Muscle of leg (tissue), 11 donors: ENCODE results near the gene EEA1. TPM values are rescaled to one million over a fixed set of nuclear protein-coding genes. Genes with fewer than 3 reads are reported as not detected.

Experiments
- DNase-seq: peaks from one replicate; pipeline ENCODE4 v3.0.0; 2013
- H3K27ac ChIP-seq: one replicate; pipeline ENCODE4 v1.5.1; 2013; ENCODE audit warnings: mild to moderate bottlenecking, low read length, control low read depth
- H3K27me3 ChIP-seq: one replicate; pipeline ENCODE4 v1.6.1; 2013; ENCODE audit warnings: low read length; ENCODE audit not compliant: control insufficient read depth, insufficient read depth
- H3K36me3 ChIP-seq: one replicate; pipeline ENCODE4 v1.6.1; 2013; ENCODE audit warnings: low read length; ENCODE audit not compliant: control insufficient read depth, insufficient read depth
- H3K4me1 ChIP-seq: one replicate; pipeline ENCODE4 v1.6.1; 2013; ENCODE audit warnings: low read length; ENCODE audit not compliant: control insufficient read depth, insufficient read depth
- H3K4me3 ChIP-seq: one replicate; pipeline ENCODE4 v1.5.1; 2013; ENCODE audit warnings: low read length, control low read depth
- H3K9me3 ChIP-seq: replicated peaks from 2 replicates; pipeline ENCODE4 v1.6.1; 2013; ENCODE audit warnings: low read depth, low read length; ENCODE audit not compliant: control insufficient read depth
- WGBS: methylation state at CpG from one replicate; pipeline ENCODE4 v1.1.5; 2013; ENCODE audit warnings: missing lambda C conversion rate; ENCODE audit not compliant: insufficient coverage; 5-methylcytosine and 5-hydroxymethylcytosine counted together
- polyA plus RNA-seq, 8 donors: library from polyadenylated mRNA; unstranded; fragments of 120-200 nt; gene quantifications; one replicate each; pipeline versions ENCODE4 v1.2.1 to v1.2.3, GENCODE V29; 2013; ENCODE audit warnings: inconsistent platforms in 1 of 8, low replicate concordance in 1 of 8; ENCODE audit not compliant: insufficient read length in 8 of 8, insufficient read depth in 1 of 8
- total RNA-seq: library from RNA; stranded (reverse); fragments of 120-200 nt; gene quantifications from one replicate; pipeline ENCODE4 v1.2.4, GENCODE V29; 2013

EEA1 gene
- total and polyA plus RNA-seq, 9 donors, result 11.6 to 24.7 (median 20.7) TPM

DNA sequence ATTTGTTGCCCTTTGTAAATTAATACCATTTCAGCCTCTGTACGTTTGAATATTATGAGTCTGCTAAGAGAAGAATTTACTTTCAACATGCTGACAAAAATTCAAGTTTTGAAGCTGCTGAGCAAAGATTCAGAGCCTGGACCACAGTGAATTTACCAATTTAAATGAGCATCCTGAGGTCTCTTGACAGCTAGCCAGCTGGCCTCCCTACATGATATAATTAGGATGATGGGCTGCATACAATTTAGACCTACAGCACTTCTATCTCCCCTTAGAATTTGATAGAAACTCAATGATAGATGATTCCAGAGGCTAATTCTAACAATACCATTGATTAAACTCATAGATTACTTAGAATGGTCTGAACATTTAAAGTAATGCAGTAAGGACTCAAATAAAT lies 10.0 kb upstream of the EEA1 start:
- no peaks in the 10 kb centered on the region for H3K9me3 ChIP-seq
- no peaks in the 10 kb centered on the region for H3K4me1 ChIP-seq
- H3K36me3 ChIP-seq, result no peaks in the 10 kb centered on the region
- H3K27me3 ChIP-seq, result no peaks in the 10 kb centered on the region
- DNase-seq, result no peak
- H3K4me3 ChIP-seq, result no peak overlapping the region
- H3K27ac ChIP-seq, result no peak overlapping the region
- WGBS, result no CpG with 5 or more reads among the region's 1 CpG

DNA sequence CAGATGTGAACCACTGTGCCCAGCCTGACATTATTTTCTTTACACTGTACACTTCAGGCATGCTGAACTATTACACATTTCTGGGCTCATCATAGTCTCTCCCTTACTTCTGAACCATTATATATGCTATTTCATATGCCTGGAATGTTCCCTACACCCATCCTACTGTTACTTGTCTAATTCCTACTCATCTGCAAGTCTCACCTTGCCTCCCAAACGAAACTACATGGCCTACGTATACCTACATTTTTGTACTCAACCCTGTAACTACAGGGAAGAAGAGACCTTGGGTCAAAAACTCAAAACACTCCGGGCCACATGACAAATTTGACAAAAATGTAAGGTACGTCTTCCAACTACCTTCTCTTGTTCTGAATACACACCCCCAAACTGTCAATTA lies 9.5 kb upstream of the EEA1 start:
- Histone ChIP-seq H3K36me3 (no peaks in the 10 kb centered on the region), H3K4me1 (no peaks in the 10 kb centered on the region), H3K27me3 (no peaks in the 10 kb centered on the region), H3K4me3 (no peak overlapping the region), H3K9me3 (no peaks in the 10 kb centered on the region), H3K27ac (no peak overlapping the region)
- WGBS, result 69% methylated on average over 2 of the region's 4 CpGs
- DNase-seq, result no peak

DNA sequence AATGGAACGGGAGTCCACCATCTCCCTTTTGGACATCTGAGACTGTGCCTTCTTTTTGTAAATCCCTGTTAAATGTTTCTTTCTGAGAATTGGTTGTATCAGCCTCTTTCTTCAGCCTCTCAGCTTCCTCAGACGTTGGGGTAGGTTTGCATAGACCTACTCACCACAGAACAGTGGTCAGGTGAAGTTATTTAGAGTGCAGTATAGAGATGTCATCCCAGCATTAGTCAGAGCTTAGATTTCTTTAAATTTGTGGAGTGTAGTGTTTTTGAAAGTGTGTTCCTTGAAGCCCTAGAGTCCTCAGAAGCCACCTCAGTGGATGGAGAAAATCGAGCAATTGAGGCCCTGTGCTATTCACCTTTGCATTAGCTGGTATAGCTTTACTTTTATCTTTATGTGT lies 8.9 kb upstream of the EEA1 start:
- no peak overlapping the region for H3K4me3 ChIP-seq
- H3K27me3 ChIP-seq, result no peaks in the 10 kb centered on the region
- no peaks in the 10 kb centered on the region for H3K36me3 ChIP-seq
- H3K9me3 ChIP-seq, result no peaks in the 10 kb centered on the region
- no peak overlapping the region for H3K27ac ChIP-seq
- no peak for DNase-seq
- WGBS, result no CpG with 5 or more reads among the region's 3 CpGs
- no peaks in the 10 kb centered on the region for H3K4me1 ChIP-seq

DNA sequence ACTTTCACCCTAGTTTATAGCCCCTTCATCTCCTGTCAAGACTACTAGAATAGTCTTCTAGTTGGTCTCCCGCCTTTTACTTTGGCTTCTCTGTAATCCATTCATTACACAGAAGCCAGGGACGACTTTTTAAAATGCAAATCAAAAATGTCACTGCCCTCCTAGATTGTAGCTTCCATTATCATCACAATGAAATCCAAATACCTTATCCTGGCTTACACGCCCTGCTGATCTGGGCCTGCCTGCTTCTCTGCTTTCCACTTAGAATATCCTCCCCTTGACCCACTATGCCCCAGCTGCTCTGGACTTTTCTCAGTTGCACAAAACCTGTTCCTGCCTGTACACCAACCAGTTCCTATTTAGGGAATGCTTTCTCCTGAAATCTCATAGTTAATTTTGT lies 4.5 kb upstream of the EEA1 start:
- no peak for DNase-seq
- H3K9me3 ChIP-seq, result no peaks in the 10 kb centered on the region
- WGBS, result 70% methylated on average over 3 of the region's 3 CpGs
- no peaks in the 10 kb centered on the region for H3K27me3 ChIP-seq
- no peak overlapping the region for H3K4me3 ChIP-seq
- H3K36me3 ChIP-seq, result no peaks in the 10 kb centered on the region
- no peak overlapping the region for H3K27ac ChIP-seq
- peaks cover 3% of the 10 kb centered on the region for H3K4me1 ChIP-seq

DNA sequence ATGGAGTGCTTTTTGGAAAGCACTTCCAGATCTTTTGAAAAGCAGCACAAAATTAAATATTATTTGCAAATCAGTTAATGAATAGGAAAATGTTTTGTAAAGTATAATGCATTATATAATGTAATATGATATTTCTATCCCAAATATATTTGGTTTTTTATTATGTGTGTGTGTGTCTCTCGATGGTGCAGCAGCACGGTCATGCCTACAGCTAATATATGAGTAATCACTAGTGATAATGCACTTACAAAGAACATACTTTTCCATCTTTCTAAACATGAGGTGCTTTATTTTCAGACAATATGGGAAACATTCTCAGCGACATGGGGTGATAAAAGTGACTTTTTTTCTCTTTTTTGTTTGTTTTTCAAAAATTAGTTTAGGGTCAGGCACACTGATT lies 1.3 kb upstream of the EEA1 start:
- no peak for DNase-seq
- Histone ChIP-seq H3K27ac (no peak overlapping the region), H3K36me3 (no peaks in the 10 kb centered on the region), H3K4me1 (peaks cover 8% of the 10 kb centered on the region), H3K9me3 (no peaks in the 10 kb centered on the region), H3K27me3 (no peaks in the 10 kb centered on the region), H3K4me3 (peak overlapping the region; percentile 79)
- WGBS, result no CpG with 5 or more reads among the region's 3 CpGs

DNA sequence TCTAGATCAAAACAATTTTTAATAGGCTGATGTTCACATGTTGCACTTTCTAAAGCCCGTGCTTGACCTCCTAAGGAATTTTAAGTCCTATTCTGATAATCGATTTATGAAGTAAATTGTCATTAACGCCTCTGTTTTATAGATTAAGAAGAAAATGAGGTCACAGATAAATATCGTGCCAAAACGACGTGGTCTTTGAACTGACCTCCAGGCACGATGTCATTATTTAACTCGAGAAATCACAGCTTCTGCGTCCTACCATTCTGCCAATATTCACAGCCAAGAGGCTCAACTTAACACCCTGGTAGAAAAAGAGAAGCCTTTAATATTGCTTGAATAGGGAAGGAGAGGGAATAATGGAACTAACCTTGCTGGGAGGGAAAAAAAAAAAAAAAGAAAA lies 888 bp upstream of the EEA1 start:
- peak overlapping the region; percentile 97 for H3K27ac ChIP-seq
- no peaks in the 10 kb centered on the region for H3K36me3 ChIP-seq
- peaks cover 8% of the 10 kb centered on the region for H3K4me1 ChIP-seq
- no CpG with 5 or more reads among the region's 9 CpGs for WGBS
- no peaks in the 10 kb centered on the region for H3K9me3 ChIP-seq
- peak; percentile 54 for DNase-seq
- peak overlapping the region; percentile 79 for H3K4me3 ChIP-seq
- H3K27me3 ChIP-seq, result no peaks in the 10 kb centered on the region

DNA sequence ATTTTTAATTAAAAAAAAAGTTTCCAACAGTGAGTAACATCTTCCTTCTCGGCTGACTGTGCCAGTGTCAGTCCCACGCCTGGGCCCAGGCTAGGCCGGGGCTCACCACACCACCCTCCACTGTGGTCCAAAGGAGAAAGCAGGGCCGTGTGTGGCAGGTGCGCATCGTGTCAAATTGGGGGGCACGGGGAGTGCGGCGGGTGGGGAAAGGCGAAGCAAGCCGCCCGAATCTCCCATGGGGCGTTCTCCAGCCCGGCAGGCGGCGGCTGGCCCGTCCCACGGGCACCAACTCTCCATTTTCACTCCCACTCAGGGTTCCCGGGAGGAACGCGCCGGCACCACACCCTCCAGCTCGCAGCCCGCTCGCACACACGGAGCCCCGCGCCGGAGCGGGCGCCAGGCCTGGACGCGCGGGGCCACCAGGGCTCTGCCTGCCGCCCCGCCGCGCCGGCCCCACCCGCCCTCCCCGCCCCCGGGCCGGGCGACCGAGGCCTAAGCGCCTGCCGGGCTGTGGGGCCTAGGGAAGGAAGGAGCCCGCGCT lies 604 bp downstream of the EEA1 start:
- no peaks in the 10 kb centered on the region for H3K9me3 ChIP-seq
- no peaks in the 10 kb centered on the region for H3K27me3 ChIP-seq
- H3K4me3 ChIP-seq, result peak overlapping the region; percentile 73
- peak overlapping the region; percentile 96 for H3K27ac ChIP-seq
- WGBS, result 0% methylated on average over 39 of the region's 49 CpGs
- peak; percentile 61 for DNase-seq
- no peaks in the 10 kb centered on the region for H3K36me3 ChIP-seq
- peaks cover 8% of the 10 kb centered on the region for H3K4me1 ChIP-seq

DNA sequence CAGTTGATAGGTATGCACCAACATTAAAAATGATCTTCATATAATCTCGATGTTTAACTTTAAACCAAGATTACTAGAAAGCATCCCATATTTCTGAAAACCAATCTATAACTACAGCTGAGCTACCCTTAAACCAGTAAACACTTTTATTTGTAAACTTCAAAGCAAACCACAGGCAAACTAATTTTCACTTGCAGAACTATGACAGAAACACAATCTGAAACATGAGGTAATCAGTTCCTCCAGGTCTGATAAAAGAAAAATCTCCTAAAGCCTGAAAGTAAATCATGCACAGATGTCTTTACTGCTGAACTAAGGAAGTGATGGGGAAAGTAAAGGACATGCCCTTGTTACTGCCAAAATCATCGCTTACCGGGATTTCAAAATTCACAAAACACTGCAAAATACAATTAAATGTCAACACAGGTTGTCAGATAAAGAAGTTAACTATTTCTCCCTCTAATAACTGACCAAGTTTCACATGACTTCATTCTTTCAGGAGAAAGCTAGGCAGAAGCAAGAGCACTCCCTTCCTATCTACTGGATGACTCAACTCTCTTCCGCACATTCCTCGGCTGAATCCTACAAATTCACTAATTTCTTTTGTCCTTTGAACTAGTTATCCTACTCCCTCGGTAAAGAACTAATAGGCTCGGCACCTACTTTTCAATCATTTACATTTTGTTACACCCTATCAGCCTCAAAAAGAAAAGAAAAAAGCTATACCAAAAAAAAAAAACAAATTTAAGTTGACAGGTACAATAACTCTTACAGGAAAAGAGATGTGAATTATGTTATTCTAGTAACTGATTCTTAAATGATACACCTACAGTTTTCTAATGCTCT lies 1.4 kb downstream of the EEA1 start:
- no peaks in the 10 kb centered on the region for H3K9me3 ChIP-seq
- 0% methylated on average over 2 of the region's 7 CpGs for WGBS
- no peaks in the 10 kb centered on the region for H3K27me3 ChIP-seq
- H3K27ac ChIP-seq, result peak overlapping the region; percentile 96
- peak overlapping the region; percentile 73 for H3K4me3 ChIP-seq
- peaks cover 8% of the 10 kb centered on the region for H3K4me1 ChIP-seq
- H3K36me3 ChIP-seq, result no peaks in the 10 kb centered on the region
- peak; percentile 58 for DNase-seq

DNA sequence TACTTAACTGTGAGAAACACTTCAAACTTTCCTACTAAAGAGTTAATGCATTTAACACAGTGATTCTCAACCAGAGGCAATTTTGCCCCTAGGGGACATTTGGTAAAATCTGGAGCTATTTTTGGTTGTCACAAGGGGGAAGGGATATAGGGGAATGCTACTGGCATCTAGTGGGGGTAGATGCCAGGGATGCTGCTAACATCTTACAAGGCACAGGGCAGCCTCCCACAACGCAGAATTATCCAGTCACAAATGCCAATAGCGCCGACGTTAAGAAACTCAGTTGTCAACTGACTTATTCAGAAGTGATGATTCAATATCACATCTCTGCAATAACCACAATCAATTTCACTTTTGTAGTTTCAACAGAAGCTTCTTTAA lies 2.0 kb downstream of the EEA1 start:
- Histone ChIP-seq H3K4me3 (no peak overlapping the region), H3K27ac (no peak overlapping the region), H3K27me3 (no peaks in the 10 kb centered on the region), H3K36me3 (no peaks in the 10 kb centered on the region), H3K9me3 (no peaks in the 10 kb centered on the region), H3K4me1 (peaks cover 8% of the 10 kb centered on the region)
- peak; percentile 53 for DNase-seq
- 33% methylated on average over 4 of the region's 4 CpGs for WGBS

DNA sequence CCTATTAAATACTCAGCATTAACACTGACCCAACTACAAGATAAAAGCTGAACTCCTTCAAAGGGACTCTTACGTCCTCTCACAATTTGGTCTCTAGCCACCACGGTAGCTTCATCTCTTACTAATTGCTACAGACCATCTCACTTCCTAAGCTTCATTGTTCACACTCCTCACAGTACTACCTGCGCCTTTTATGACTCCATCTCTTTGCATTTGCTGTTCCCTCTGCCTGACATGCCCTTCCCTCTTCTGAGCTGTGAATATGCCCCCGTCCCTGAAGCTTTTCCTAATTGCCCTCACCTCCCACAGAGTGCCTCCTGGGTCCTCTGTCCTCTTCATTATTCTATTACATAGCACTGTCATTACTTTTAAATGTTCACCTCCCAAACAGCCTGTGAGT lies 2.5 kb downstream of the EEA1 start:
- DNase-seq, result peak; percentile 4
- Histone ChIP-seq H3K9me3 (no peaks in the 10 kb centered on the region), H3K36me3 (no peaks in the 10 kb centered on the region), H3K27ac (no peak overlapping the region), H3K4me3 (no peak overlapping the region), H3K27me3 (no peaks in the 10 kb centered on the region), H3K4me1 (peaks cover 8% of the 10 kb centered on the region)
- WGBS, result 61% methylated on average over 4 of the region's 4 CpGs
